Measurements from ENCODE around the gene GALNT6. TPM values are rescaled to one million over a fixed set of nuclear protein-coding genes. Genes with fewer than 3 reads are reported as not detected.

GALNT6 gene
- total and polyA plus RNA-seq, 5 experiments from 2014 or later, result 1.5 to 8.3 (median 4.4) TPM

DNA sequence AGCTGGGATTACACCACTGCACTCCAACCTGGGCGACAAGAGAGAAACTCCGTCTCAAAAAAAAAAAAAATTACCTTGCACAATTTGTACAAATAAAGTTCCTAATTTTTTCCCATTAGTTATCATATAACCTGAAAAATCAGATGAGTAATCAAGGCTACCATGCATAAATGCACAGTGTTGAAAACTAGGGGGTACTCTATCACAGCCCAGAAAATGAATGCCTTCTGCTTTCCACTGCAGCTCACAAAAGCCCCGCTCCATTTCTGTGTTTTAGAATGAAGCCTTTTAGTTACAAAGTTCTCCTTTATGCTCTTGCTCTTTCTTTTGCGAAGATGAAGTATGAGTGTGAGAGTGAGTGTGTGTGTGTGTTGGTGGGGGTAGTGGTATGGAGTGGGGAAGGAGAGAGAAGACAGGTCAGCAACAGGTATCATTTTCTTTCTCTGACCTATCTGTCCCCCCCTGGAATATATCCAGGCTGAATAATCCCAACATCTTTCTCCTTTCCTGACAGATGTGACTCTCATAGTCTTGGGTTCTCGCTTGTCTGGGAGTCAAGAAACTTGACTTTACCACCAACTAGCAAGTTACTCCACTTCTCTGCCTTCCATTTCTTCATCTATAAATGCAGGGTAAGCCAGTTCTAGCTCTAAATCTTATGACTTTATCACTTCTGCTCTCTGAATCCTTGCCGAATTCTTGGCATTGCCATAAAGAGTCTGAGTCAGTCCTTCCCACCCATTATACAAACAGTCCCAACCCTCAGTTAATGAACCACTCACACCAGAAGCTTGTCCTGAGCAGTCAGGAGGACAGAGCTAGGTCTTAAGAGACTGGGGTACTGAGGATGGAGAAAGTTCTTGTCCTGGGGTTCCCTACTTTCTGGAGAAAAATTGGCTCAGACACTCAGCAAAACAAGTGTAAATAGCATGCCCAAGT, 83.3 kb downstream of the GALNT6 start:
- ATAC-seq (peak; percentile 70 to 82), DNase-seq (peak in 2 of 10 donors; percentile 29 to 32)
- peaks cover 23 to 80% (median 66%) of the 10 kb centered on the region in 4 donors for H3K4me1 Mint-ChIP-seq
- POLR2A ChIA-PET, result interaction anchor here (0.6 to 23.6 kb wide), 6 partner anchors 9 to 27 kb away, joined by 3 to 406 read pairs (median 4); partner anchors contain the start of gene BIN2
- H3K9me3 Mint-ChIP-seq, result no peaks in the 10 kb centered on the region
- H3K27ac Mint-ChIP-seq, result peak overlapping the region; percentile 81 to 93 (median 92)
- H3K4me3 Mint-ChIP-seq, result peak overlapping the region in 9 of 10 donors; percentile 15 to 74 (median 42)
- no peaks in the 10 kb centered on the region for H3K27me3 Mint-ChIP-seq
- H3K36me3 Mint-ChIP-seq, result peaks cover 11 to 92% (median 16%) of the 10 kb centered on the region in 3 donors

DNA sequence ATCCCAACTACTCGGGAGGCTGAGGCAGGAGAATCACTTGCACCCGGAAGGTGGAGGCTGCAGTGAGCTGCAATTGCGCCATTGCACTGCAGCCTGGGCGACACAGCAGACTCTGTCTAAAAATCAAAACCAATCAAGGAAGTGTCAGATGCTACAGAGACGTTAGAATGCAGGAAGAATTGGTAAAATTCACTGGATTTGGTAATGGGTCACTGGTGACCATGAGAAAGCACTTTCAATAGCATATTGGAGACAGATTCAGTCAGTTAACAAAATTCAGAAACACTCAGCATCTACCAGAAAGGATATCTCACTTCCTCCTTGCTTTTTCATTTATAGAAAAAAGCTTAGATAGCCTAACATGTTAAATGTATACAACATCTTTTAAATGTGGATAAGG, 84.7 kb downstream of the GALNT6 start:
- Mint-ChIP-seq H3K9me3 (no peaks in the 10 kb centered on the region), H3K27me3 (no peaks in the 10 kb centered on the region), H3K36me3 (peaks cover 12 to 92% (median 12%) of the 10 kb centered on the region in 3 donors), H3K4me3 (no peak overlapping the region), H3K27ac (peak overlapping the region in 8 of 10 donors; percentile 28 to 84 (median 79)), H3K4me1 (peaks cover 24 to 79% (median 59%) of the 10 kb centered on the region in 4 donors)
- ATAC-seq (no peak), DNase-seq (no peak)
- POLR2A ChIA-PET, result interaction anchor here (0.9 to 23.6 kb wide), 3 partner anchors 15 to 28 kb away, joined by 3 to 406 read pairs (median 65); partner anchors contain the start of gene BIN2

Other genes starting within 250 kb of the GALNT6 start
- gene TFCP2, start 218.3 kb downstream of the GALNT6 start, total RNA-seq, result 10 to 100 TPM; 33.6 to 34.9 TPM
- 10 to 100 TPM in 1 of 3 donors, 1 to 10 TPM in 2; 8.0 to 16.7 (median 9.9) TPM for gene TFCP2, start 218.3 kb downstream of the GALNT6 start, polyA plus RNA-seq
- 10 to 100 TPM; 46.2 to 49.7 TPM for gene POU6F1, start 173.3 kb downstream of the GALNT6 start, total RNA-seq
- gene POU6F1, start 173.3 kb downstream of the GALNT6 start, polyA plus RNA-seq, result 1 to 10 TPM in 2 of 3 donors, under 1 TPM in 1; 0.62 to 1.8 (median 1.7) TPM
- 100 to 1,000 TPM; 301 to 314 TPM for gene DAZAP2, start 152.6 kb downstream of the GALNT6 start, total RNA-seq
- gene DAZAP2, start 152.6 kb downstream of the GALNT6 start, polyA plus RNA-seq, result 1,000 to 10,000 TPM; 1,276 to 1,317 (median 1,313) TPM
- 1 to 10 TPM; 5.5 to 6.9 TPM for gene SMAGP, start 121.0 kb downstream of the GALNT6 start, total RNA-seq
- 10 to 100 TPM; 15.1 to 18.5 (median 15.6) TPM for gene SMAGP, start 121.0 kb downstream of the GALNT6 start, polyA plus RNA-seq
- gene BIN2, start 67.2 kb downstream of the GALNT6 start, total RNA-seq, result 100 to 1,000 TPM; 257 to 267 TPM
- 100 to 1,000 TPM; 228 to 303 (median 266) TPM for gene BIN2, start 67.2 kb downstream of the GALNT6 start, polyA plus RNA-seq
- gene CELA1, start 44.7 kb downstream of the GALNT6 start, total RNA-seq, result 1 to 10 TPM; 2.2 to 2.5 TPM
- gene CELA1, start 44.7 kb downstream of the GALNT6 start, polyA plus RNA-seq, result 1 to 10 TPM; 3.6 to 9.8 (median 8.1) TPM
- gene SLC4A8, start 33.4 kb upstream of the GALNT6 start, total RNA-seq, result under 1 TPM; 0.41 to 0.42 TPM
- under 1 TPM; 0.52 to 0.99 (median 0.58) TPM for gene SLC4A8, start 33.4 kb upstream of the GALNT6 start, polyA plus RNA-seq
- 1 to 10 TPM; 1.1 to 1.8 TPM for gene SCN8A, start 199.8 kb upstream of the GALNT6 start, total RNA-seq
- gene SCN8A, start 199.8 kb upstream of the GALNT6 start, polyA plus RNA-seq, result under 1 TPM; 0.07 to 0.42 (median 0.22) TPM

Measured in naive thymus-derived CD8-positive, alpha-beta T cell (primary cell).